HG03575 (cell line): ENCODE data around the gene ALDH1B1.
A peak's percentile ranks its signal among the peaks of the same experiment; 100 is the strongest.
"Not testable (repeated sequence)": the region's sequence is repeated elsewhere in the genome, so short reads cannot be mapped to it uniquely, and the experiment has no call there.

Experiments used
- ATAC-seq: cut with Tn5 transposase; IDR thresholded peaks from one replicate; pipeline ENCODE4 v1.9.1; 2021; ENCODE audit not compliant: unreplicated experiment, insufficient number of reproducible peaks, low FRiP score; ENCODE audit errors: extremely low read depth

The ALDH1B1 gene

DNA sequence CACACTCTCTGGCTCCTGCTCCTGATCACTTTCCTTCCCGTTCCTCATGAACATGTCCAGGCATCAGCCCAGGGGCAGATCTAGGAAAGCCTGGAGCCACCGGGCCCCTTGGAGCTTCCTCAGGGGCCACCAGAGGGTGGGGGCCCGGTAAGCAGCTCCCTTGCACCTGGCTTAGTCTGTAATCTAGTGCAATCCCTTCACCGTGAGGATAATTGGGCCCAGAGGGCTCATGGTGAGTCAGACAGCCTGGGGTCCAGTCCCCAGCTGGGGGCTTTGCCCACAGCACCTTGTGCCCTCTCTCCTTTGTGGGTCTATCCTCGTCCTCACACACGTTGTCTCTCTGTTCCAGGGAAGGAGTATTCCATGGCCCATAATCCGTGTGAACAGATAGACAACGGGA lies 10.4 kb upstream of the ALDH1B1 start:
- ATAC-seq, result no peak

DNA sequence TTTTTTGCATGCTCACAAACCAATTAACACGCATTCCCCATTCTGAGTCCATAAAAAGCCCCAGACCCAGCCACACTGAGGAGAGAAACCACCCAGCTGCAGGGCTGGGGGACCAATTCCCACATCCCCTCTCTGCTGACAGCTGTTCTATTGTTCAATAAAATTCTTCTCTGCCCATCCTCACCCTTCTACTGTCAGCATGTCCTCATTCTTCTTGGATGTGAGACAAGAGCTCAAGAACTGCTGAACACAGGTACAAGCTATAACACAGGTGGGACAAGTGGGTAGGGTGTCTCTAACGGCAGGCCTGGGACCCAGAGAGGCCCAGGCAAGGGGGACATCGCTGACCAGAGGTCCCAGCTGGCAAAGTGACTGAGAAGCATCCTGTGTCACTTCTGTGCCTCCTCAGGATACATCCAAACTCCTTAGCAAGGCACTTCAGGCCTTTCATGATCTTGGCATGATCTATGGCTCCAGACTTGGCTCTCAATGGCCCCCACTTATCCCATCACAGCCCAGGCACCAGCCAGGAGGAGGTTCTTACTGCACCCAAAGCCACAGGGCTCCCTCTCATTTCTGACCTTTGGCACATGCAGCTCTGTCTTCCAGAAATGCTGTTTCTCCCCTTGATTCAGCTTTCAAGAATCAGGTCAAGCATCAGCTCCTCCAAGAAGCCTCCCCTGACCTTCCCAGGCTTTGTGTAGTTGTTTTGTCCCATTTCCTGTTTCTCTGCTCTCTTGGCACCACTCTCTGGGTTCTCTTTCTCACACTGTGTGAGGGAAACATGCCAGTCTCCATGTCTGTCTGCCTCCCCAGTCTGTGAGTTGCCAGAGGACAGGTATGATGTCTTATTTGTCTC lies 7.3 kb upstream of the ALDH1B1 start:
- no peak for ATAC-seq

GRCh38 chr9:38385896-38386295 lies 6.6 kb upstream of the ALDH1B1 start:
- no peak for ATAC-seq

DNA sequence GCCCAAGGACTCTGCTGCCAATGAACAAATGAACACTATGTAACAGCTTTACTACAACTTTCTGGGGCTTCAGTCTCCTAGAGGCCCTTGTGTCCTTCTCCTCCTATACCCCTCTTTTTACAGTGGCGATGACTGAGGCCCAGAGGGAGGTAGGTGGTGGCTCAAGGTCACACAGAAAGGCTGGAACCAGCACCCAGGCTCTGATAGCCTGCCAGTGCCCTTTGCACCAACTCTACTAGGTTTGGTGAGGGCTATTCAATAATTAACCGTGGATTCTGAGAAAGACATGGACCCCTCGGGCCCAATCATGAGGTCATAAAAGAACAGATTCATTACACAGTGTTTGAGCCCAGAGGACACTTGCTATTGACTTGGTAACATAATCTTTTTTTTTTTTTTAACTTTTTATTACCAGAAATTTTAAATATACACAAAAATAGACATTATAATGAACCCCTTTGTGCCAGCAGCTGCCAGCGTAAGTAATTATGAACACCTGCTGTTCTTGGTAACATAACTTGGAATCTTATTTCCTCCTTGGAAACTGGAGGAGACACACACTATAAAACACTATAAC lies 6.1 kb upstream of the ALDH1B1 start:
- ATAC-seq, result no peak

DNA sequence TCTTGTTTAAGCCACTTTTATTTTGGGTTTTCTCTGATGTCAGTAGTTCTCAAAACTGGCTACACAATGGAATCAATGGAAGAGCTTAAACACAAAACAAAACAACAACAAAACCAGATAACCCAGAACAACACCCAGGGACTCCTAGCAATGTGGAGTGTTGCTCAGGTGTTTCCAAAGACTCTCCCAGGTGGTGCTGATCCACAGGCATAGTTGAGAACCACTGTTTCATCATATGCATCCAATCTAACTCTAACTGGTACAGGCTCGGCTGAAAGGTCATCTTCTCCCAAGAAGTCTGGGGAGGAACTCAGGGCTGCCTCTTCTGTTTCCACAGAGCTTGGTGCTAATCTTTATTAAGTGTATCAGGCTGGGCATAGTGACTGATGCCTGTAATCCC lies 5.4 kb upstream of the ALDH1B1 start:
- ATAC-seq, result no peak

GRCh38 chr9:38387751-38388150 lies 4.8 kb upstream of the ALDH1B1 start:
- ATAC-seq, result no peak

DNA sequence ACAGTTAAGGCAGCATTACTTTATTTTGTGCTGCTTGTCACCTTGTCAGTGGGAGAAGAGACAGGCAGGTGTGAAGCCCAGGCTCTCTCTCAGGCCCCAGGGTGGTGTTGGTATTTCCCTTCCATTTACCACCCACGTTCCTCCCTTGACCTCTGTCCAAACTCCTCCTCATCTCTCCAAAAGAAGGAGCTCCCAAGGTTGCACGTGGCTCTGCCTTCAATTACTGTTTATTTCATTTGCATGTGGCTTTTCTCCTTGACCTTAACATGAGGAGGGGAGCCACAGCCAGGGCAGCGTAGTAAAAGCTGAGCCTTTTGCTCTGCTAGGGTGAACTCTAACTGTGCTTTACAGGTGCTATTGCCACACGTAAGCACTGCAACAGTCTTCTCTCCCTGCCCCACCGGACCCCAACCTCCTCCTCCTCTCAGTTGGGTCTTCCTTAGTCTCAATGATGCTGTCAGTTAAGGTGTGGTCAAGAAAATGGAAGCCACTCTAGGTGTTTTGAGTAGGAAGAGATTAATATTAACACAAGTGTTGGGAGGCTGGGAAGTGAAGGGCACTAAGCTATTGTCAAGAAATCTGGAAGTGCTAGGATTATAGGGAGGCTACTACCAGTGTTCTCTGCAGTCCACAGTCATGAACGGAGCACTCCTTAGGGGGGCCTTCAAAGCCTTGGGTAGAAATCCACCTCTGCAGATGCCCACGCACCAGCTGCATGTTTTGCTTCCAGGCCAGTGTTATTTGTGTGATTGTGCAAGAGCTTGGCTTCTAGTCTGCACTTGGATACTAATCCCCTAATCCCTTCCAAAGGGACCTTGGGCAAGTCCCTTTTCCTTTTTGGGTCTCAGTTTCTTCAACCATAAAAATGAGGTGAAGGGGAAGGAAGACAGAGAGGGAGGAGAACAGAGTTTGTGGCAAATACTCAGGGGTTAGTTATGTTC lies 3.9 kb upstream of the ALDH1B1 start:
- no peak for ATAC-seq

GRCh38 chr9:38389313-38389712 lies 3.2 kb upstream of the ALDH1B1 start:
- no peak for ATAC-seq

DNA sequence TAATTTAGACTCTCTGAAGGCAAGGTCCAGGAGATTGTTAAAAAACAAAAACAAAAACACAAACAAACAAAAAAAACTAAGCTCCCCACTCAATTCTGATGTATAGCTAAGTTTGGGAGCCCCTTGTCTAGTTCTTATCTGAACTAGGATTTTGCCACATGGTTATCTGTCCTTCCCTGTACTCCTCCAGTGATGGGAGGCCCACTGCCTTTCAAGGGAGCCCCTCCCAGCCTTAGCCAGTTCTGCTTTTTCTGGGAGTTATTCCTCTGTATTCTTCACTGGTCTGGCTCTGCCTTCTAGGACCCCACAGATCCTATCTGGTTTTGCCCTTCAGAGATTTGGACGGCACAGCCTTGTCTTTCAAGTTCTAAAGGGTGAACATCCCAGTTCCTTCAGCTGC lies 2.1 kb upstream of the ALDH1B1 start:
- no peak for ATAC-seq

DNA sequence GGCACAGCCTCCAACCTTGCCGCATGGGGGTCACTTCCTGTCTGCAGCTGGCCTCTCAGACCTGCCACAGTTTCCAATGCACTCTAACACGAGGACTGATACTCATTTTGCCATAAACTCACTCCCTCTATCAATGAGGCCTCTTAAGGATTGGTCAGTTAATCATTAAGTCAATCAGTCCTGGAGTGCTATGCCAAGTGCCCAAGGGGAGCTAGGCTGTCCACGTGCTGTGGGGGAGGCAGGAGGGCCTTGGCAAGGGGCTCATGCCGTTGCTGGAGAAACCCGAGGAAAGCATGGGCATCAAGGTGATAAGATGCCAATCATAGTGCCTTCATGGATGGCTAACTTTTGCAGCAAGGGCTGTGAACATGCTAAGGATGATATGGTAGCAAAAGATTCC lies 1.7 kb upstream of the ALDH1B1 start:
- ATAC-seq, result no peak

DNA sequence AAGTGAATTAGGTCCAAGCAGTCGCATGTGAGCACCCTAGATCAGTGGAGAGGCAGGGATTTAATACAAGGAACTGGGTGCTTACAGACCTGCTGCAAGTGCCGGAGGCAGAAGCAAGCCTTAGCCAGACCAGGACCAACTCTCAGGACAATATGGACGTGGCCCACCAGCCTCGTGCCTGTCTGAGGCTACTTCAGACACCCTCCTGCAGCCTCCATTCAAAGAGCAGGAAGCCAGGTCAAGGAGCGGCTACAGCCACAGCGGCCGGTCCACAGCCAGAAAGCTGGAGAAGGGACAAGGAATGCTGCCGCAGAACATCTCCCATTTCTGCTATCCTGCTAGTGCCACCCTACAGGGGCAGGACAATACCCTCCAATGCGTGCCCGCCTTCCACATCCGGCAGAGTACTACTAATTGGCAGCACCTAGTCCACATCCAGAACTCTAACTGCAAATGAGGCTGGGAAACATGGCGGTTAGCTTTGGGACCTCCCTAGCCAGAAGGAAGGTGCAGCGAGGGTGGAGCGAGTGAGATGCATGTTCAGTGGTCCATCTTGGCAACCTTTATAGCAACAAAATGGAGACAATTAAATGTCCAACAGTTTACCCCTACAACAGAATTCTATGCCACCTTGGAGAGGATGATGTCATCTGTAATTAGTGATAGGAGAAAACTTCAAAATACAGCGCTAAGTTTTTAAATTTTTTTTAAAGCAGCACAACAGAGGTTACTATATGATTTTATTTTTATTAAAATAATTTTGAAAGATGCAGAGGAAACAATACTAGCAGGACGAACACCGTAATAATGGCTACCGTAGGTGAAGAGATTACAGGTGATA lies 1.0 kb upstream of the ALDH1B1 start:
- ATAC-seq, result no peak

GRCh38 chr9:38393128-38393796 lies 760 bp downstream of the ALDH1B1 start:
- ATAC-seq, result peak; percentile 13

GRCh38 chr9:38394416-38394815 lies 1.9 kb downstream of the ALDH1B1 start:
- no peak for ATAC-seq

DNA sequence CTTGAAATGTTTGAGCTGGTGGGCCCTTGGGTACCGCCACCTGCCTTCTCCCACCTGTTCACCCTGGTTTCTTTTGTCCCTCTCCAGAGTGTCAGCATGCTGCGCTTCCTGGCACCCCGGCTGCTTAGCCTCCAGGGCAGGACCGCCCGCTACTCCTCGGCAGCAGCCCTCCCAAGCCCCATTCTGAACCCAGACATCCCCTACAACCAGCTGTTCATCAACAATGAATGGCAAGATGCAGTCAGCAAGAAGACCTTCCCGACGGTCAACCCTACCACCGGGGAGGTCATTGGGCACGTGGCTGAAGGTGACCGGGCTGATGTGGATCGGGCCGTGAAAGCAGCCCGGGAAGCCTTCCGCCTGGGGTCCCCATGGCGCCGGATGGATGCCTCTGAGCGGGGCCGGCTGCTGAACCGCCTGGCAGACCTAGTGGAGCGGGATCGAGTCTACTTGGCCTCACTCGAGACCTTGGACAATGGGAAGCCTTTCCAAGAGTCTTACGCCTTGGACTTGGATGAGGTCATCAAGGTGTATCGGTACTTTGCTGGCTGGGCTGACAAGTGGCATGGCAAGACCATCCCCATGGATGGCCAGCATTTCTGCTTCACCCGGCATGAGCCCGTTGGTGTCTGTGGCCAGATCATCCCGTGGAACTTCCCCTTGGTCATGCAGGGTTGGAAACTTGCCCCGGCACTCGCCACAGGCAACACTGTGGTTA lies 3.3 kb downstream of the ALDH1B1 start:
- no peak for ATAC-seq

DNA sequence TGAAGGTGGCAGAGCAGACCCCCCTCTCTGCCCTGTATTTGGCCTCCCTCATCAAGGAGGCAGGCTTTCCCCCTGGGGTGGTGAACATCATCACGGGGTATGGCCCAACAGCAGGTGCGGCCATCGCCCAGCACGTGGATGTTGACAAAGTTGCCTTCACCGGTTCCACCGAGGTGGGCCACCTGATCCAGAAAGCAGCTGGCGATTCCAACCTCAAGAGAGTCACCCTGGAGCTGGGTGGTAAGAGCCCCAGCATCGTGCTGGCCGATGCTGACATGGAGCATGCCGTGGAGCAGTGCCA lies 3.8 kb downstream of the ALDH1B1 start:
- no peak for ATAC-seq

- not testable (repeated sequence) for ATAC-seq
Measured at GRCh38 chr9:38399191-38399590, 6.7 kb downstream of the ALDH1B1 start.

DNA sequence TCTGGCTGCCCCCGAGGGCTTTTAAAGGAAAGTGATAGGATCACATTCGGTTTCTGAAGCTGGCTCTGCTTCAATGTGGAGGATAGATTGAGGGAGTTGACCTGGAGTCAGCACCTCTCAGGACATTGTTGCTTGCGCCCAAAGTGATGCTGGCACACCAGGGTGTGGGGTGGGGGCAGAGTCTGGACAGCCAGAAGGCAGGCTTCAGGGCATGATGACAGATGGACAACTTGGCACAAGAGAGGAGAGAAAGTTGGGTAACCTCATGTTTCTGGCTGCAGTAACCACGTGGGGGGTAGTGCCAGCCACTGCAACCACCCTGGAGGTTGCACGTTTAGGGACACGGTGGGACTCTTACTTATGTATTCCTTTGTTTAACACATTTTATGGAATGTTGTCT lies 9.5 kb downstream of the ALDH1B1 start:
- ATAC-seq, result no peak

GRCh38 chr9:38404314-38404713 lies 11.8 kb downstream of the ALDH1B1 start:
- ATAC-seq, result no peak
